GM23338 (cell line): ENCODE data around the gene CACNA1C. TPM values are rescaled to one million over a fixed set of nuclear protein-coding genes. Genes with fewer than 3 reads are reported as not detected.

Experiments used
- ATAC-seq: fragments of 200-7000 bp; cut with Tn5 transposase; 3 replicates; pipeline ENCODE4 v1.9.1; 2020
- DNase-seq: peaks from one replicate; pipeline ENCODE4 v3.0.0-alpha.2; 2015; ENCODE audit warnings: low spot score
- H2AFZ ChIP-seq: fragments of 200-600 bp; sonication (generic); 2 replicates; pipeline ENCODE4 v1.8.0; 2016; ENCODE audit warnings: antibody characterized with exemption, mild to moderate bottlenecking, moderate library complexity
- H3F3A ChIP-seq: fragments of 200-600 bp; sonication (generic); replicated peaks from 2 replicates; pipeline ENCODE4 v1.8.0; 2017; ENCODE audit warnings: antibody characterized with exemption, mixed run types, low read depth
- H3K27ac ChIP-seq: fragments of 200-600 bp; sonication (generic); 2 replicates; pipeline ENCODE4 v1.6.1; 2016; ENCODE audit warnings: low read depth
- H3K27me3 ChIP-seq: fragments of 200-600 bp; sonication (generic); 2 replicates; pipeline ENCODE4 v1.8.0; 2016; ENCODE audit warnings: mild to moderate bottlenecking, mixed run types, moderate library complexity; ENCODE audit not compliant: insufficient read depth
- H3K36me3 ChIP-seq: fragments of 200-600 bp; sonication (generic); 2 replicates; pipeline ENCODE4 v1.8.0; 2016; ENCODE audit warnings: mild to moderate bottlenecking; ENCODE audit not compliant: insufficient read depth
- H3K4me1 ChIP-seq: fragments of 200-600 bp; sonication (generic); 2 replicates; pipeline ENCODE4 v1.8.0; 2016; ENCODE audit warnings: mild to moderate bottlenecking, moderate library complexity; ENCODE audit not compliant: insufficient read depth
- H3K4me2 ChIP-seq: fragments of 200-600 bp; sonication (generic); 2 replicates; pipeline ENCODE4 v1.7.1; 2017; ENCODE audit warnings: mixed run types
- H3K4me3 ChIP-seq: fragments of 200-600 bp; sonication (generic); 2 replicates; pipeline ENCODE4 v1.6.1; 2016; ENCODE audit warnings: mixed run types
- H3K79me2 ChIP-seq: fragments of 200-600 bp; sonication (generic); replicated peaks from 2 replicates; pipeline ENCODE4 v1.8.0; 2017; ENCODE audit warnings: mild to moderate bottlenecking; ENCODE audit not compliant: insufficient read depth
- H3K9me2 ChIP-seq: fragments of 200-600 bp; sonication (generic); 2 replicates; pipeline ENCODE4 v1.8.0; 2017; ENCODE audit not compliant: insufficient read depth
- H4K20me1 ChIP-seq: fragments of 200-600 bp; sonication (generic); replicated peaks from 2 replicates; pipeline ENCODE4 v1.8.0; 2017; ENCODE audit warnings: mild to moderate bottlenecking; ENCODE audit not compliant: insufficient read depth
- H3K27ac Mint-ChIP-seq: 2 replicates; pipeline ENCODE4 v1.8.0; 2020; ENCODE audit warnings: inconsistent platforms, mild to moderate bottlenecking, moderate library complexity, mixed read lengths
- H3K27me3 Mint-ChIP-seq: 3 replicates; pipeline ENCODE4 v1.8.0; 2022; ENCODE audit warnings: low read depth, mild to moderate bottlenecking, moderate library complexity, mixed read lengths, inconsistent platforms; ENCODE audit not compliant: insufficient read depth, poor library complexity
- H3K36me3 Mint-ChIP-seq: 3 replicates; pipeline ENCODE4 v1.8.0; 2021; ENCODE audit warnings: low read depth, mild to moderate bottlenecking, inconsistent platforms, moderate library complexity, mixed read lengths
- H3K4me1 Mint-ChIP-seq: 3 replicates; pipeline ENCODE4 v1.8.0; 2020; ENCODE audit warnings: mild to moderate bottlenecking, inconsistent platforms, mixed read lengths
- H3K4me3 Mint-ChIP-seq: 3 replicates; pipeline ENCODE4 v1.8.0; 2021; ENCODE audit warnings: moderate library complexity, mild to moderate bottlenecking, inconsistent platforms, mixed read lengths
- H3K9me3 Mint-ChIP-seq: 3 replicates; pipeline ENCODE4 v1.8.0; 2020; ENCODE audit warnings: moderate library complexity, mild to moderate bottlenecking, inconsistent platforms, mixed read lengths
- CREB1 ChIP-seq: fragments of 250-450 bp; sonication (Bioruptor Pico); IDR thresholded peaks from 2 replicates; pipeline ENCODE4 v1.5.0; 2020; ENCODE audit warnings: low read depth, mild to moderate bottlenecking, moderate library complexity
- EZH2 ChIP-seq: fragments of 200-600 bp; sonication (generic); IDR thresholded peaks from one replicate; pipeline ENCODE4 v1.8.0; 2017; ENCODE audit warnings: antibody characterized with exemption, mild to moderate bottlenecking, low read depth; ENCODE audit not compliant: unreplicated experiment
- EZH2phosphoT487 ChIP-seq: fragments of 200-600 bp; sonication (generic); IDR thresholded peaks from one replicate; pipeline ENCODE4 v1.8.1; 2018; ENCODE audit warnings: antibody characterized with exemption; ENCODE audit not compliant: unreplicated experiment
- JUNB ChIP-seq: IDR thresholded peaks from one replicate; pipeline ENCODE4 v1.6.1; 2016; ENCODE audit warnings: antibody characterized with exemption; ENCODE audit not compliant: unreplicated experiment
- NANOG ChIP-seq: IDR thresholded peaks from 2 replicates; pipeline ENCODE4 v1.6.1; 2016; ENCODE audit warnings: antibody characterized with exemption, borderline replicate concordance
- POLR2AphosphoS5 ChIP-seq: IDR thresholded peaks from 2 replicates; pipeline ENCODE4 v1.6.1; 2016; ENCODE audit warnings: antibody characterized with exemption, low read depth
- STAT1 ChIP-seq: IDR thresholded peaks from one replicate; pipeline ENCODE4 v1.6.1; 2016; ENCODE audit warnings: antibody characterized with exemption; ENCODE audit not compliant: unreplicated experiment
- ZNF331 ChIP-seq: fragments of 250-450 bp; sonication (Bioruptor Pico); IDR thresholded peaks from 2 replicates; pipeline ENCODE4 v1.5.0; 2020; ENCODE audit warnings: low read depth, mild to moderate bottlenecking, moderate library complexity
- polyA plus RNA-seq: library from polyadenylated mRNA; unstranded; fragments of >200 nt; fragmentation: Nextera tagmentation; extraction: Ambion mirVana; gene quantifications from 2 replicates; pipeline ENCODE4 v1.2.1, GENCODE V29; 2016
- total RNA-seq: library from RNA; depleted of rRNA; stranded (reverse); fragments of >200 nt; shearing (Covaris generic); gene quantifications from 2 replicates; pipeline ENCODE4 v1.2.3, GENCODE V29; 2014
- TF ChIP-seq, protein P1 (sequence below): fragments of 250-450 bp; sonication (Bioruptor Pico); IDR thresholded peaks from 2 replicates; pipeline ENCODE4 v1.5.0; 2020; ENCODE audit warnings: mild to moderate bottlenecking, moderate library complexity
- TF ChIP-seq, protein P2 (sequence below), 2 experiments: fragments of 200-600 bp in 1 of 2; sonication (generic) in 1 of 2; conservative IDR thresholded peaks; 2 replicates each; pipeline versions ENCODE4 v1.5.1 to v1.6.1; 2016 to 2017; ENCODE audit warnings: antibody characterized with exemption in 2 of 2, low read depth in 2 of 2, mild to moderate bottlenecking in 2 of 2, moderate library complexity in 1 of 2

The CACNA1C gene
- total and polyA plus RNA-seq, 2 experiments from 2014 or later: 0.78 to 2.1 TPM

DNA sequence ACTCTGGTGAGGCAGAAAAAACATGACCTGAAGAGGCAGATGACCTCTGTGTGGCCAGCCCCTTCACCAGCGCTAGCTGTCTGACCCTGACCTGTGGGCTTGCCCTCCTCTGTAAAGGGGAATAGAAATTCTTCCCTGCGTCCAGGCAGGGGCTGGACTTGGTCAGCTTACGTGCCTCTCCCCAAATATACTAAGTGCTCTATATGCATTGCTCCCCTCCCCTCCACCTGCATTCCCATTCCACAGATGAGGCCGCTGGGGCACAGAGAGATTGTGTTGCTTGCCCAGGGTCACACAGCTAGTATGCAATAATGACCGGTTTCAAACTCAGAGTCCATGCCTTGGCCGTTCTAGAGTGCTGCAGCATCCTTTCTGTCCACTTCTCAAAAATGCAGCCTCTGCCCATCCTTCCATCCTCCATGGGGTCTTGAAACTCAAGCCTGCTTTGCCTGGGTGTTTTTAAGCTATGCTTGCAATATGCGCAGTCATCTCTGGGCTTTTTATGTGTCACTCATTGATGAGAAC, 303.9 kb downstream of the CACNA1C start:
- DNase-seq (no peak), ATAC-seq (no peak)
- H2AFZ ChIP-seq: no peak overlapping the region
- Mint-ChIP-seq H3K27me3 (peaks cover 2% of the 10 kb centered on the region), H3K36me3 (no peaks in the 10 kb centered on the region), H3K27ac (no peak overlapping the region), H3K4me1 (peaks cover 13% of the 10 kb centered on the region), H3K9me3 (no peaks in the 10 kb centered on the region), H3K4me3 (no peak overlapping the region)
- TF ChIP-seq, protein P1, sequence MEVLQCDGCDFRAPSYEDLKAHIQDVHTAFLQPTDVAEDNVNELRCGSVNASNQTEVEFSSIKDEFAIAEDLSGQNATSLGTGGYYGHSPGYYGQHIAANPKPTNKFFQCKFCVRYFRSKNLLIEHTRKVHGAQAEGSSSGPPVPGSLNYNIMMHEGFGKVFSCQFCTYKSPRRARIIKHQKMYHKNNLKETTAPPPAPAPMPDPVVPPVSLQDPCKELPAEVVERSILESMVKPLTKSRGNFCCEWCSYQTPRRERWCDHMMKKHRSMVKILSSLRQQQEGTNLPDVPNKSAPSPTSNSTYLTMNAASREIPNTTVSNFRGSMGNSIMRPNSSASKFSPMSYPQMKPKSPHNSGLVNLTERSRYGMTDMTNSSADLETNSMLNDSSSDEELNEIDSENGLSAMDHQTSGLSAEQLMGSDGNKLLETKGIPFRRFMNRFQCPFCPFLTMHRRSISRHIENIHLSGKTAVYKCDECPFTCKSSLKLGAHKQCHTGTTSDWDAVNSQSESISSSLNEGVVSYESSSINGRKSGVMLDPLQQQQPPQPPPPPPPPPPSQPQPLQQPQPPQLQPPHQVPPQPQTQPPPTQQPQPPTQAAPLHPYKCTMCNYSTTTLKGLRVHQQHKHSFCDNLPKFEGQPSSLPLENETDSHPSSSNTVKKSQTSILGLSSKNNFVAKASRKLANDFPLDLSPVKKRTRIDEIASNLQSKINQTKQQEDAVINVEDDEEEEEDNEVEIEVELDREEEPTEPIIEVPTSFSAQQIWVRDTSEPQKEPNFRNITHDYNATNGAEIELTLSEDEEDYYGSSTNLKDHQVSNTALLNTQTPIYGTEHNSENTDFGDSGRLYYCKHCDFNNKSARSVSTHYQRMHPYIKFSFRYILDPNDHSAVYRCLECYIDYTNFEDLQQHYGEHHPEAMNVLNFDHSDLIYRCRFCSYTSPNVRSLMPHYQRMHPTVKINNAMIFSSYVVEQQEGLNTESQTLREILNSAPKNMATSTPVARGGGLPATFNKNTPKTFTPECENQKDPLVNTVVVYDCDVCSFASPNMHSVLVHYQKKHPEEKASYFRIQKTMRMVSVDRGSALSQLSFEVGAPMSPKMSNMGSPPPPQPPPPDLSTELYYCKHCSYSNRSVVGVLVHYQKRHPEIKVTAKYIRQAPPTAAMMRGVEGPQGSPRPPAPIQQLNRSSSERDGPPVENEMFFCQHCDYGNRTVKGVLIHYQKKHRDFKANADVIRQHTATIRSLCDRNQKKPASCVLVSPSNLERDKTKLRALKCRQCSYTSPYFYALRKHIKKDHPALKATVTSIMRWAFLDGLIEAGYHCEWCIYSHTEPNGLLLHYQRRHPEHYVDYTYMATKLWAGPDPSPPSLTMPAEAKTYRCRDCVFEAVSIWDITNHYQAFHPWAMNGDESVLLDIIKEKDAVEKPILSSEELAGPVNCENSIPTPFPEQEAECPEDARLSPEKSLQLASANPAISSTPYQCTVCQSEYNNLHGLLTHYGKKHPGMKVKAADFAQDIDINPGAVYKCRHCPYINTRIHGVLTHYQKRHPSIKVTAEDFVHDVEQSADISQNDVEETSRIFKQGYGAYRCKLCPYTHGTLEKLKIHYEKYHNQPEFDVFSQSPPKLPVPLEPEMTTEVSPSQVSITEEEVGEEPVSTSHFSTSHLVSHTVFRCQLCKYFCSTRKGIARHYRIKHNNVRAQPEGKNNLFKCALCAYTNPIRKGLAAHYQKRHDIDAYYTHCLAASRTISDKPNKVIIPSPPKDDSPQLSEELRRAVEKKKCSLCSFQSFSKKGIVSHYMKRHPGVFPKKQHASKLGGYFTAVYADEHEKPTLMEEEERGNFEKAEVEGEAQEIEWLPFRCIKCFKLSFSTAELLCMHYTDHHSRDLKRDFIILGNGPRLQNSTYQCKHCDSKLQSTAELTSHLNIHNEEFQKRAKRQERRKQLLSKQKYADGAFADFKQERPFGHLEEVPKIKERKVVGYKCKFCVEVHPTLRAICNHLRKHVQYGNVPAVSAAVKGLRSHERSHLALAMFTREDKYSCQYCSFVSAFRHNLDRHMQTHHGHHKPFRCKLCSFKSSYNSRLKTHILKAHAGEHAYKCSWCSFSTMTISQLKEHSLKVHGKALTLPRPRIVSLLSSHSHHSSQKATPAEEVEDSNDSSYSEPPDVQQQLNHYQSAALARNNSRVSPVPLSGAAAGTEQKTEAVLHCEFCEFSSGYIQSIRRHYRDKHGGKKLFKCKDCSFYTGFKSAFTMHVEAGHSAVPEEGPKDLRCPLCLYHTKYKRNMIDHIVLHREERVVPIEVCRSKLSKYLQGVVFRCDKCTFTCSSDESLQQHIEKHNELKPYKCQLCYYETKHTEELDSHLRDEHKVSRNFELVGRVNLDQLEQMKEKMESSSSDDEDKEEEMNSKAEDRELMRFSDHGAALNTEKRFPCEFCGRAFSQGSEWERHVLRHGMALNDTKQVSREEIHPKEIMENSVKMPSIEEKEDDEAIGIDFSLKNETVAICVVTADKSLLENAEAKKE (CRISPR knock-in tag): no peak
- no peak for TF ChIP-seq JUNB
- no peak for TF ChIP-seq STAT1
- TF ChIP-seq POLR2AphosphoS5: no peak
- no peak for TF ChIP-seq CREB1 (CRISPR knock-in tag)
- TF ChIP-seq ZNF331 (CRISPR knock-in tag): no peak
- TF ChIP-seq EZH2: no peak
- TF ChIP-seq, protein P2, sequence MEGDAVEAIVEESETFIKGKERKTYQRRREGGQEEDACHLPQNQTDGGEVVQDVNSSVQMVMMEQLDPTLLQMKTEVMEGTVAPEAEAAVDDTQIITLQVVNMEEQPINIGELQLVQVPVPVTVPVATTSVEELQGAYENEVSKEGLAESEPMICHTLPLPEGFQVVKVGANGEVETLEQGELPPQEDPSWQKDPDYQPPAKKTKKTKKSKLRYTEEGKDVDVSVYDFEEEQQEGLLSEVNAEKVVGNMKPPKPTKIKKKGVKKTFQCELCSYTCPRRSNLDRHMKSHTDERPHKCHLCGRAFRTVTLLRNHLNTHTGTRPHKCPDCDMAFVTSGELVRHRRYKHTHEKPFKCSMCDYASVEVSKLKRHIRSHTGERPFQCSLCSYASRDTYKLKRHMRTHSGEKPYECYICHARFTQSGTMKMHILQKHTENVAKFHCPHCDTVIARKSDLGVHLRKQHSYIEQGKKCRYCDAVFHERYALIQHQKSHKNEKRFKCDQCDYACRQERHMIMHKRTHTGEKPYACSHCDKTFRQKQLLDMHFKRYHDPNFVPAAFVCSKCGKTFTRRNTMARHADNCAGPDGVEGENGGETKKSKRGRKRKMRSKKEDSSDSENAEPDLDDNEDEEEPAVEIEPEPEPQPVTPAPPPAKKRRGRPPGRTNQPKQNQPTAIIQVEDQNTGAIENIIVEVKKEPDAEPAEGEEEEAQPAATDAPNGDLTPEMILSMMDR (conservative IDR thresholded peaks at IDR 0.05; ENCODE audit: low read depth in 2 of 2): no peak
- no peak for TF ChIP-seq EZH2phosphoT487
- no peak for TF ChIP-seq NANOG
- no peaks in the 10 kb centered on the region for H3K27me3 ChIP-seq
- no peaks in the 10 kb centered on the region for H4K20me1 ChIP-seq
- no peaks in the 10 kb centered on the region for H3K4me1 ChIP-seq
- H3K9me2 ChIP-seq: no peaks in the 10 kb centered on the region
- no peak overlapping the region for H3K4me3 ChIP-seq
- H3K4me2 ChIP-seq: no peak overlapping the region
- no peaks in the 10 kb centered on the region for H3K36me3 ChIP-seq
- no peak overlapping the region for H3K27ac ChIP-seq
- no peaks in the 10 kb centered on the region for H3F3A ChIP-seq
- no peaks in the 10 kb centered on the region for H3K79me2 ChIP-seq
